ENCODE data around the gene ZNF230. TPM values are rescaled to one million over a fixed set of nuclear protein-coding genes. Genes with fewer than 3 reads are reported as not detected.

The ZNF230 gene
- total RNA-seq, 2 experiments from 2014 or later, result 2.2 to 2.8 TPM

GRCh38 chr19:43983544-43983911 is 19.2 kb upstream of the ZNF230 start:
- CTCF ChIA-PET, result no interaction called here
- H3K4me3 ChIP-seq (ENCODE audit: low read length), result peak overlapping the region; percentile 85
- no peak for TF ChIP-seq CTCF (IDR thresholded peaks at IDR 0.05)
- H3K36me3 Mint-ChIP-seq (ENCODE audit: low read depth), result peaks cover 29% of the 10 kb centered on the region
- peaks cover 16% of the 10 kb centered on the region for H3K4me1 ChIP-seq (ENCODE audit: insufficient read depth, low read length)
- H3K9me3 ChIP-seq (ENCODE audit: control insufficient read depth in 1 of 2, insufficient read depth in 1 of 2, low read length in 2 of 2), result peaks cover 0 to 6% of the 10 kb centered on the region in 2 experiments
- DNase-seq, result no peak
- POLR2A ChIA-PET, result no interaction called here
- no peaks in the 10 kb centered on the region for H3K27me3 ChIP-seq (ENCODE audit: control insufficient read depth in 1 of 2, insufficient read depth in 2 of 2, low read length in 2 of 2)
- peak; percentile 8 for ATAC-seq (ENCODE audit: poor library complexity)
- H3K9me3 Mint-ChIP-seq, result no peaks in the 10 kb centered on the region
- no peaks in the 10 kb centered on the region for H3K27me3 Mint-ChIP-seq
- H3K27ac Mint-ChIP-seq, result peak overlapping the region; percentile 18
- H3K4me3 Mint-ChIP-seq, result peak overlapping the region; percentile 97
- H3K36me3 ChIP-seq (ENCODE audit: insufficient read depth, low read length), result peaks cover 2% of the 10 kb centered on the region
- H3K27ac ChIP-seq (ENCODE audit: low read depth in 1 of 2, low read length in 2 of 2), result no peak overlapping the region
- intact Hi-C loops (cut with DNase I, micrococcal nuclease), result loop anchor here in 1 of 2 experiments (1.0 to 5.0 kb wide), 4 partner anchors 48 to 519 kb away; partner anchors contain the start of genes ZNF180, ZNF224, ZNF284 and ZNF45
- peaks cover 19% of the 10 kb centered on the region for H3K4me1 Mint-ChIP-seq (ENCODE audit: low read depth)

GRCh38 chr19:43983912-43984686 is 18.7 kb upstream of the ZNF230 start, which contains the start of gene ZNF155:
Gene ZNF155 (plus strand): TSS chr19:43984188. CDS start chr19:43988544, 4,356 bp downstream.
- Histone ChIP-seq H3K4me1 (ENCODE audit: insufficient read depth, low read length) (peaks cover 16% of the 10 kb centered on the region), H3K27me3 (ENCODE audit: control insufficient read depth in 1 of 2, insufficient read depth in 2 of 2, low read length in 2 of 2) (no peaks in the 10 kb centered on the region), H3K4me3 (ENCODE audit: low read length) (peak within 1 kb of the TSS; percentile 85), H3K27ac (ENCODE audit: low read depth in 1 of 2, low read length in 2 of 2) (peak within 1 kb of the TSS in 1 of 2 donors; percentile 72), H3K9me3 (ENCODE audit: control insufficient read depth in 1 of 2, insufficient read depth in 1 of 2, low read length in 2 of 2) (peaks cover 0 to 6% of the 10 kb centered on the region in 2 experiments), H3K36me3 (ENCODE audit: insufficient read depth, low read length) (peaks cover 6% of the 10 kb centered on the region)
- Mint-ChIP-seq H3K27me3 (no peaks in the 10 kb centered on the region), H3K4me3 (peak within 1 kb of the TSS; percentile 97), H3K9me3 (no peaks in the 10 kb centered on the region), H3K27ac (peak within 1 kb of the TSS; percentile 83), H3K4me1 (ENCODE audit: low read depth) (peaks cover 22% of the 10 kb centered on the region), H3K36me3 (ENCODE audit: low read depth) (peaks cover 35% of the 10 kb centered on the region)
- TF ChIP-seq CTCF (IDR thresholded peaks at IDR 0.05), result no peak
- ATAC-seq (ENCODE audit: poor library complexity) (peak; percentile 88), DNase-seq (peak; percentile 39 to 88 (median 56))
- ChIA-PET CTCF (interaction anchor here (1.2 kb wide), 1 partner anchor 21 kb away, joined by 3 read pairs; no protein-coding TSS in a partner anchor), POLR2A (interaction anchor here (1.6 kb wide), 1 partner anchor 49 kb away, joined by 4 read pairs; the partner anchor contains the start of gene ZNF45)
- intact Hi-C loops (cut with DNase I, micrococcal nuclease), result loop anchor here (1.0 to 5.0 kb wide), 6 partner anchors 18 to 518 kb away; partner anchors contain the start of genes ZNF230 (in 2 of the 2), ZNF180 (in 1 of the 2), ZNF224 (in 1 of the 2) and ZNF284 (in 1 of the 2)

- CTCF ChIA-PET, result interaction anchor here (1.2 kb wide), 1 partner anchor 20 kb away, joined by 3 read pairs; no protein-coding TSS in a partner anchor
- Histone ChIP-seq H3K4me1 (ENCODE audit: insufficient read depth, low read length) (peaks cover 16% of the 10 kb centered on the region), H3K27me3 (ENCODE audit: control insufficient read depth in 1 of 2, insufficient read depth in 2 of 2, low read length in 2 of 2) (no peaks in the 10 kb centered on the region), H3K36me3 (ENCODE audit: insufficient read depth, low read length) (peaks cover 11% of the 10 kb centered on the region), H3K9me3 (ENCODE audit: control insufficient read depth in 1 of 2, insufficient read depth in 1 of 2, low read length in 2 of 2) (peaks cover 0 to 6% of the 10 kb centered on the region in 2 experiments), H3K4me3 (ENCODE audit: low read length) (peak overlapping the region; percentile 85), H3K27ac (ENCODE audit: low read depth in 1 of 2, low read length in 2 of 2) (no peak overlapping the region)
- Mint-ChIP-seq H3K36me3 (ENCODE audit: low read depth) (peaks cover 41% of the 10 kb centered on the region), H3K9me3 (no peaks in the 10 kb centered on the region), H3K27me3 (no peaks in the 10 kb centered on the region), H3K27ac (peak overlapping the region; percentile 83), H3K4me1 (ENCODE audit: low read depth) (peaks cover 22% of the 10 kb centered on the region), H3K4me3 (peak overlapping the region; percentile 97)
- DNase-seq (peak in 1 of 14 experiments; percentile 13), ATAC-seq (ENCODE audit: poor library complexity) (no peak)
- no peak for TF ChIP-seq CTCF (IDR thresholded peaks at IDR 0.05)
- POLR2A ChIA-PET, result interaction anchor here (1.6 kb wide), 1 partner anchor 49 kb away, joined by 4 read pairs; the partner anchor contains the start of gene ZNF45
- intact Hi-C loops (cut with DNase I, micrococcal nuclease), result loop anchor here (1.0 to 5.0 kb wide), 5 partner anchors 18 to 518 kb away; partner anchors contain the start of genes ZNF230 (in 2 of the 2), ZNF180 (in 1 of the 2), ZNF224 (in 1 of the 2) and ZNF284 (in 1 of the 2)
These were observed 18.1 kb upstream of the ZNF230 start for GRCh38 chr19:43984687-43985000.

Data from CD4-positive, alpha-beta T cell (primary cell).